ENCODE results near the gene SIGLEC15. TPM values are rescaled to one million over a fixed set of nuclear protein-coding genes. Genes with fewer than 3 reads are reported as not detected.

SIGLEC15 gene
- total and polyA plus RNA-seq, 7 donors, result 0.09 to 0.60 (median 0.31) TPM; not detected in 3

GRCh38 chr18:45880876-45881558 is 55.5 kb downstream of the SIGLEC15 start:
- H3K27ac ChIP-seq, result no peak overlapping the region
- no peak for TF ChIP-seq EP300 (IDR thresholded peaks at IDR 0.05)
- no peak for TF ChIP-seq CTCF (IDR thresholded peaks at IDR 0.05)
- no peak for TF ChIP-seq POLR2AphosphoS5 (IDR thresholded peaks at IDR 0.05)
- TF ChIP-seq POLR2A (IDR thresholded peaks at IDR 0.05), result no peak
- no peak overlapping the region for H3K4me3 ChIP-seq
- no peak for DNase-seq
- no peaks in the 10 kb centered on the region for H3K9me3 ChIP-seq
- H3K4me1 ChIP-seq, result peaks cover 0 to 7% (median 2%) of the 10 kb centered on the region in 4 donors
- intact Hi-C loops (cut with DNase I), result loop anchor here (10.0 kb wide), 1 partner anchor 216 kb away; no protein-coding TSS in a partner anchor
- no peaks in the 10 kb centered on the region for H3K27me3 ChIP-seq
- 95% methylated on average over 3 of the region's 3 CpGs for WGBS, 2 donors
- H3K36me3 ChIP-seq, result peaks cover 0 to 85% (median 24%) of the 10 kb centered on the region in 4 donors

GRCh38 chr18:45887585-45887984 is 62.1 kb downstream of the SIGLEC15 start:
- DNase-seq, result no peak
- no peaks in the 10 kb centered on the region for H3K4me1 ChIP-seq
- H3K9me3 ChIP-seq, result no peaks in the 10 kb centered on the region
- no peak for TF ChIP-seq EP300 (IDR thresholded peaks at IDR 0.05)
- no peak for TF ChIP-seq POLR2AphosphoS5 (IDR thresholded peaks at IDR 0.05)
- TF ChIP-seq CTCF (IDR thresholded peaks at IDR 0.05), result no peak
- TF ChIP-seq POLR2A (IDR thresholded peaks at IDR 0.05), result no peak
- intact Hi-C loops (cut with DNase I), result loop anchor here (10.0 kb wide), 1 partner anchor 223 kb away; no protein-coding TSS in a partner anchor
- H3K27ac ChIP-seq, result no peak overlapping the region
- peaks cover 5 to 88% (median 16%) of the 10 kb centered on the region in 4 donors for H3K36me3 ChIP-seq
- H3K4me3 ChIP-seq, result no peak overlapping the region
- H3K27me3 ChIP-seq, result no peaks in the 10 kb centered on the region
- WGBS, 2 donors, result 97 to 98% methylated on average over 5 of the region's 5 CpGs

GRCh38 chr18:45889419-45890064 is 64.1 kb downstream of the SIGLEC15 start:
- H3K9me3 ChIP-seq, result no peaks in the 10 kb centered on the region
- DNase-seq, result no peak
- H3K4me1 ChIP-seq, result no peaks in the 10 kb centered on the region
- peaks cover 5 to 74% (median 8%) of the 10 kb centered on the region in 4 donors for H3K36me3 ChIP-seq
- 89 to 93% methylated on average over 3 of the region's 3 CpGs for WGBS, 2 donors
- no peak overlapping the region for H3K27ac ChIP-seq
- intact Hi-C loops (cut with DNase I), result loop anchor here (10.0 kb wide), 1 partner anchor 225 kb away; no protein-coding TSS in a partner anchor
- H3K27me3 ChIP-seq, result no peaks in the 10 kb centered on the region
- TF ChIP-seq EP300 (IDR thresholded peaks at IDR 0.05) (no peak), POLR2AphosphoS5 (IDR thresholded peaks at IDR 0.05) (no peak), CTCF (IDR thresholded peaks at IDR 0.05) (no peak), POLR2A (IDR thresholded peaks at IDR 0.05) (no peak)
- H3K4me3 ChIP-seq, result no peak overlapping the region

- Histone ChIP-seq H3K27me3 (no peaks in the 10 kb centered on the region), H3K4me3 (no peak overlapping the region), H3K4me1 (no peaks in the 10 kb centered on the region), H3K27ac (no peak overlapping the region), H3K36me3 (peaks cover 5 to 64% (median 7%) of the 10 kb centered on the region in 4 donors), H3K9me3 (no peaks in the 10 kb centered on the region)
- 87 to 89% methylated on average over 1 of the region's 1 CpG for WGBS, 2 donors
- no peak for DNase-seq
- TF ChIP-seq POLR2AphosphoS5 (IDR thresholded peaks at IDR 0.05), result no peak
- intact Hi-C loops (cut with DNase I), result no loop called here
These were observed 65.1 kb downstream of the SIGLEC15 start for GRCh38 chr18:45890606-45891005.

GRCh38 chr18:45891806-45892205 is 66.3 kb downstream of the SIGLEC15 start:
- no peak for DNase-seq
- TF ChIP-seq POLR2AphosphoS5 (IDR thresholded peaks at IDR 0.05) (no peak), CTCF (IDR thresholded peaks at IDR 0.05) (no peak), POLR2A (IDR thresholded peaks at IDR 0.05) (no peak), EP300 (IDR thresholded peaks at IDR 0.05) (no peak)
- no peak overlapping the region for H3K27ac ChIP-seq
- 93% methylated on average over 2 of the region's 2 CpGs for WGBS, 2 donors
- no peak overlapping the region for H3K4me3 ChIP-seq
- peaks cover 0 to 5% (median 0%) of the 10 kb centered on the region in 4 donors for H3K4me1 ChIP-seq
- intact Hi-C loops (cut with DNase I), result no loop called here
- H3K27me3 ChIP-seq, result no peaks in the 10 kb centered on the region
- peaks cover 4 to 59% (median 7%) of the 10 kb centered on the region in 4 donors for H3K36me3 ChIP-seq
- no peaks in the 10 kb centered on the region for H3K9me3 ChIP-seq
